ENCODE results near the gene RLN3. TPM values are rescaled to one million over a fixed set of nuclear protein-coding genes. Genes with fewer than 3 reads are reported as not detected.
"Not testable (repeated sequence)": the region's sequence is repeated elsewhere in the genome, so short reads cannot be mapped to it uniquely, and the experiment has no call there.

Gene RLN3
- total RNA-seq, 5 donors from 2014 or later (not counting 1 experiment from before 2014, with no cell fraction given), result not detected

GRCh38 chr19:14023404-14024235, 4.3 kb upstream of the RLN3 start:
- no peaks in the 10 kb centered on the region for H3K9me3 ChIP-seq
- peak in 1 of 35 experiments; percentile 30 for DNase-seq
- Mint-ChIP-seq H3K4me3 (no peak overlapping the region), H3K36me3 (no peaks in the 10 kb centered on the region), H3K4me1 (peaks cover 8 to 18% (median 14%) of the 10 kb centered on the region in 3 donors), H3K27me3 (no peaks in the 10 kb centered on the region), H3K9me3 (no peaks in the 10 kb centered on the region), H3K27ac (peak overlapping the region; percentile 46 to 49)
- H3K27me3 ChIP-seq (replicated peaks in 1 of 2; ENCODE audit: control insufficient read depth in 2 of 2, extremely low read depth in 1 of 2, insufficient read depth in 2 of 2, low read length in 1 of 2), result no peaks in the 10 kb centered on the region
- H3K27ac ChIP-seq (ENCODE audit: low read length), result no peak overlapping the region
- H3K4me3 ChIP-seq (ENCODE audit: control insufficient read depth in 1 of 2, extremely low read depth in 1 of 2, low read length in 1 of 2), result no peak overlapping the region
- peaks cover 0 to 18% of the 10 kb centered on the region in 2 experiments for H3K4me1 ChIP-seq (ENCODE audit: control insufficient read depth in 1 of 2, extremely low read depth in 1 of 2, insufficient read depth in 2 of 2, low read length in 2 of 2)
- ATAC-seq (replicated peaks in 1 of 4), result peak in 2 of 4 experiments; percentile 32 to 45
- POLR2A ChIA-PET, result no interaction called here
- H3K36me3 ChIP-seq (ENCODE audit: control insufficient read depth in 2 of 2, extremely low read depth in 1 of 2, insufficient read depth in 1 of 2, low read length in 1 of 2), result no peaks in the 10 kb centered on the region
- WGBS (ENCODE audit: insufficient coverage), result 82% methylated on average over 5 of the region's 9 CpGs
- CTCF ChIA-PET, result no interaction called here

- H3K27ac Mint-ChIP-seq; H3K9me3 Mint-ChIP-seq; H3K27me3 Mint-ChIP-seq; H3K27ac ChIP-seq (ENCODE audit: low read length); H3K36me3 Mint-ChIP-seq; POLR2A ChIA-PET; H3K27me3 ChIP-seq (replicated peaks in 1 of 2; ENCODE audit: control insufficient read depth in 2 of 2, extremely low read depth in 1 of 2, insufficient read depth in 2 of 2, low read length in 1 of 2); H3K36me3 ChIP-seq (ENCODE audit: control insufficient read depth in 2 of 2, extremely low read depth in 1 of 2, insufficient read depth in 1 of 2, low read length in 1 of 2); H3K4me3 ChIP-seq (ENCODE audit: control insufficient read depth in 1 of 2, extremely low read depth in 1 of 2, low read length in 1 of 2); DNase-seq; ATAC-seq (replicated peaks in 1 of 4); H3K4me3 Mint-ChIP-seq; H3K9me3 ChIP-seq: not testable (repeated sequence)
- peaks cover 19 to 40% (median 34%) of the 10 kb centered on the region in 3 donors for H3K4me1 Mint-ChIP-seq
- CTCF ChIA-PET, result interaction anchor here in 1 of 2 donors (0.5 to 0.6 kb wide), 2 partner anchors 50 to 176 kb away, joined by 3 read pairs; no protein-coding TSS in a partner anchor
- WGBS (ENCODE audit: insufficient coverage), result 100% methylated on average over 1 of the region's 5 CpGs
- H3K4me1 ChIP-seq (ENCODE audit: control insufficient read depth in 1 of 2, extremely low read depth in 1 of 2, insufficient read depth in 2 of 2, low read length in 2 of 2), result peaks cover 6 to 29% of the 10 kb centered on the region in 2 experiments
These were observed 1.2 kb upstream of the RLN3 start for GRCh38 chr19:14026652-14027192.

GRCh38 chr19:14028901-14029300, 953 bp downstream of the RLN3 start:
- ChIA-PET CTCF (interaction anchor here in 1 of 2 donors (0.6 kb wide), 2 partner anchors 13 to 166 kb away, joined by 3 read pairs; no protein-coding TSS in a partner anchor), POLR2A (interaction anchor here in 1 of 2 donors (0.7 kb wide), 1 partner anchor 18 kb away, joined by 3 read pairs; no protein-coding TSS in a partner anchor)
- Histone ChIP-seq H3K27ac (ENCODE audit: low read length) (no peak overlapping the region), H3K4me1 (ENCODE audit: control insufficient read depth in 1 of 2, extremely low read depth in 1 of 2, insufficient read depth in 2 of 2, low read length in 2 of 2) (peaks cover 7 to 39% of the 10 kb centered on the region in 2 experiments), H3K27me3 (replicated peaks in 1 of 2; ENCODE audit: control insufficient read depth in 2 of 2, extremely low read depth in 1 of 2, insufficient read depth in 2 of 2, low read length in 1 of 2) (no peaks in the 10 kb centered on the region), H3K36me3 (ENCODE audit: control insufficient read depth in 2 of 2, extremely low read depth in 1 of 2, insufficient read depth in 1 of 2, low read length in 1 of 2) (peaks cover 0 to 3% of the 10 kb centered on the region in 2 donors), H3K9me3 (no peaks in the 10 kb centered on the region), H3K4me3 (ENCODE audit: control insufficient read depth in 1 of 2, extremely low read depth in 1 of 2, low read length in 1 of 2) (no peak overlapping the region)
- ATAC-seq (replicated peaks in 1 of 4) (no peak), DNase-seq (no peak)
- Mint-ChIP-seq H3K4me3 (no peak overlapping the region), H3K4me1 (peaks cover 20 to 44% (median 35%) of the 10 kb centered on the region in 3 donors), H3K36me3 (peaks cover under 1% of the 10 kb centered on the region), H3K27ac (peak overlapping the region; percentile 56 to 72), H3K9me3 (no peaks in the 10 kb centered on the region), H3K27me3 (no peaks in the 10 kb centered on the region)
- WGBS (ENCODE audit: insufficient coverage), result 75% methylated on average over 3 of the region's 4 CpGs

- DNase-seq (peak in 27 of 35 experiments; percentile 70 to 88 (median 81)), ATAC-seq (replicated peaks in 1 of 4) (peak in 1 of 4 experiments; percentile 79)
- H3K36me3 Mint-ChIP-seq, result peaks cover 7% of the 10 kb centered on the region
- Histone ChIP-seq H3K4me3 (ENCODE audit: control insufficient read depth in 1 of 2, extremely low read depth in 1 of 2, low read length in 1 of 2) (peak overlapping the region; percentile 54 to 93), H3K27ac (ENCODE audit: low read length) (peak overlapping the region; percentile 98), H3K36me3 (ENCODE audit: control insufficient read depth in 2 of 2, extremely low read depth in 1 of 2, insufficient read depth in 1 of 2, low read length in 1 of 2) (peaks cover 0 to 13% of the 10 kb centered on the region in 2 donors), H3K9me3 (no peaks in the 10 kb centered on the region), H3K4me1 (ENCODE audit: control insufficient read depth in 1 of 2, extremely low read depth in 1 of 2, insufficient read depth in 2 of 2, low read length in 2 of 2) (peaks cover 8 to 48% of the 10 kb centered on the region in 2 experiments), H3K27me3 (replicated peaks in 1 of 2; ENCODE audit: control insufficient read depth in 2 of 2, extremely low read depth in 1 of 2, insufficient read depth in 2 of 2, low read length in 1 of 2) (no peaks in the 10 kb centered on the region)
- CTCF ChIA-PET, result interaction anchor here in 1 of 2 donors (0.8 to 1.2 kb wide), 7 partner anchors 10 to 149 kb away, joined by 3 read pairs; no protein-coding TSS in a partner anchor
- H3K27me3 Mint-ChIP-seq, result no peaks in the 10 kb centered on the region
- H3K27ac Mint-ChIP-seq, result peak overlapping the region; percentile 94 to 96
- peaks cover 25 to 54% (median 39%) of the 10 kb centered on the region in 3 donors for H3K4me1 Mint-ChIP-seq
- H3K4me3 Mint-ChIP-seq, result peak overlapping the region; percentile 91 to 93 (median 92)
- WGBS (ENCODE audit: insufficient coverage), result 50% methylated on average over 9 of the region's 20 CpGs
- POLR2A ChIA-PET, result interaction anchor here (0.5 to 1.9 kb wide), 10 partner anchors 12 to 229 kb away, joined by 3 to 14 read pairs (median 4); partner anchors contain the start of genes ASF1B (in 1 of the 2) and RFX1 (in 1 of the 2)
- no peaks in the 10 kb centered on the region for H3K9me3 Mint-ChIP-seq
These were observed 3.2 kb downstream of the RLN3 start for GRCh38 chr19:14030997-14031718.

GRCh38 chr19:14031719-14032480, 4.0 kb downstream of the RLN3 start, which contains the start of gene IL27RA:
IL27RA (plus strand) TSS chr19:14031762; CDS start chr19:14031873, 111 bp downstream.
- DNase-seq (peak; percentile 72 to 91 (median 83)), ATAC-seq (replicated peaks in 1 of 4) (peak; percentile 81 to 92 (median 90))
- 0% methylated on average over 43 of the region's 63 CpGs for WGBS (ENCODE audit: insufficient coverage)
- H3K27me3 ChIP-seq (replicated peaks in 1 of 2; ENCODE audit: control insufficient read depth in 2 of 2, extremely low read depth in 1 of 2, insufficient read depth in 2 of 2, low read length in 1 of 2), result no peaks in the 10 kb centered on the region
- Mint-ChIP-seq H3K4me3 (peak within 1 kb of the TSS; percentile 91 to 93 (median 92)), H3K27me3 (no peaks in the 10 kb centered on the region), H3K9me3 (no peaks in the 10 kb centered on the region), H3K36me3 (peaks cover 11% of the 10 kb centered on the region), H3K27ac (peak within 1 kb of the TSS; percentile 94 to 96), H3K4me1 (peaks cover 27 to 55% (median 39%) of the 10 kb centered on the region in 3 donors)
- peaks cover 8 to 48% of the 10 kb centered on the region in 2 experiments for H3K4me1 ChIP-seq (ENCODE audit: control insufficient read depth in 1 of 2, extremely low read depth in 1 of 2, insufficient read depth in 2 of 2, low read length in 2 of 2)
- POLR2A ChIA-PET, result interaction anchor here (0.6 to 1.9 kb wide), 8 partner anchors 25 to 228 kb away, joined by 3 to 14 read pairs (median 6); partner anchors contain the start of genes ASF1B (in 1 of the 2) and RFX1 (in 1 of the 2)
- H3K4me3 ChIP-seq (ENCODE audit: control insufficient read depth in 1 of 2, extremely low read depth in 1 of 2, low read length in 1 of 2), result peak within 1 kb of the TSS; percentile 71 to 93
- CTCF ChIA-PET, result interaction anchor here in 1 of 2 donors (0.6 to 1.2 kb wide), 9 partner anchors 10 to 150 kb away, joined by 3 read pairs; partner anchors contain the start of gene ASF1B
- H3K36me3 ChIP-seq (ENCODE audit: control insufficient read depth in 2 of 2, extremely low read depth in 1 of 2, insufficient read depth in 1 of 2, low read length in 1 of 2), result peaks cover 0 to 19% of the 10 kb centered on the region in 2 donors
- no peaks in the 10 kb centered on the region for H3K9me3 ChIP-seq
- H3K27ac ChIP-seq (ENCODE audit: low read length), result peak within 1 kb of the TSS; percentile 98
